Panc1 (cell line): ENCODE results near the gene LITAF. TPM values are rescaled to one million over a fixed set of nuclear protein-coding genes. Genes with fewer than 3 reads are reported as not detected.

Experiments
- ATAC-seq: fragments of 200-7000 bp; cut with Tn5 transposase; 2 replicates; pipeline ENCODE4 v1.9.1; 2020; ENCODE audit warnings: mild to moderate bottlenecking, moderate library complexity
- BruUV-seq: library from RNA; stranded (reverse); fragments of 400-500 nt; replicated peaks from 2 replicates; lab custom pipeline; 2021; lab: Mats Ljungman, UMichigan
- CTCF ChIA-PET: fragments of 300-600 bp; sonication (Branson Sonifier 250); formaldehyde crosslinking; loops from one replicate; lab custom pipeline; 2022; ENCODE audit warnings: antibody characterized with exemption; lab: Charles Lee
- POLR2A ChIA-PET: fragments of 300-600 bp; sonication (Branson Sonifier 250); formaldehyde crosslinking; loops from one replicate; lab custom pipeline; 2022; ENCODE audit warnings: antibody characterized with exemption; lab: Charles Lee
- DNase-seq: peaks from one replicate; pipeline ENCODE4 v3.0.0-alpha.2; 2010; ENCODE audit warnings: low read depth, low spot score
- H3K27ac ChIP-seq: 2 replicates; pipeline ENCODE4 v1.5.1; 2011; ENCODE audit warnings: mild to moderate bottlenecking, low read length, inconsistent platforms
- H3K27me3 ChIP-seq: fragments of 200-500 bp; sonication (Bioruptor generic); 2 replicates; pipeline ENCODE4 v1.6.0; 2014; ENCODE audit warnings: low read length, inconsistent platforms; ENCODE audit not compliant: control insufficient read depth, insufficient read depth
- H3K36me3 ChIP-seq: fragments of 200-500 bp; sonication (Bioruptor generic); 2 replicates; pipeline ENCODE4 v1.5.1; 2014; ENCODE audit warnings: inconsistent platforms, mild to moderate bottlenecking, low read length, moderate library complexity; ENCODE audit not compliant: control insufficient read depth, insufficient read depth
- H3K4me1 ChIP-seq: 2 replicates; pipeline ENCODE4 v1.5.1; 2011; ENCODE audit warnings: inconsistent platforms, mild to moderate bottlenecking, low read length, moderate library complexity; ENCODE audit not compliant: control insufficient read depth, insufficient read depth
- H3K4me3 ChIP-seq, 2 experiments: 2 replicates each; pipeline ENCODE4 v1.5.1; 2011 to 2012; ENCODE audit warnings: low read depth in 2 of 2, low read length in 2 of 2, mild to moderate bottlenecking in 2 of 2, inconsistent platforms in 1 of 2, moderate library complexity in 1 of 2
- H3K9me3 ChIP-seq: fragments of 200-500 bp; sonication (Bioruptor generic); 2 replicates; pipeline ENCODE4 v1.5.1; 2014; ENCODE audit warnings: low read depth, mild to moderate bottlenecking, inconsistent platforms, low read length, moderate library complexity; ENCODE audit not compliant: control insufficient read depth, insufficient read depth
- CTCF ChIP-seq: fragments of 450-650 bp; IDR thresholded peaks from 2 replicates; pipeline ENCODE4 v1.5.1; 2017; ENCODE audit warnings: mild to moderate bottlenecking
- POLR2AphosphoS5 ChIP-seq: IDR thresholded peaks from 2 replicates; pipeline ENCODE4 v1.6.1; 2012; ENCODE audit warnings: mild to moderate bottlenecking, low read depth, low read length, moderate library complexity
- REST ChIP-seq, 2 experiments: IDR thresholded peaks; 2 replicates each; pipeline ENCODE4 v1.6.1; 2011 to 2012; ENCODE audit warnings: low read depth in 2 of 2, control low read depth in 1 of 2, low read length in 1 of 2, mild to moderate bottlenecking in 1 of 2, moderate library complexity in 1 of 2; ENCODE audit not compliant: insufficient read depth in 1 of 2
- SIN3A ChIP-seq: IDR thresholded peaks from 2 replicates; pipeline ENCODE4 v1.6.1; 2012; ENCODE audit warnings: low read depth, mild to moderate bottlenecking, low read length, moderate library complexity, borderline replicate concordance; ENCODE audit not compliant: insufficient read depth
- TCF7L2 ChIP-seq: IDR thresholded peaks from 2 replicates; pipeline ENCODE4 v1.6.1; 2011; ENCODE audit warnings: mild to moderate bottlenecking, low read depth, low read length, inconsistent platforms
- in situ Hi-C: cut with HindIII; loops from 2 replicates; pipeline ENCODE4 v1.10.0; 2016; ENCODE audit warnings: low sequenced_read_pairs, low pct_unique_long_range_greater_than_20kb
- intact Hi-C: fragments of 100-400 bp; cut with micrococcal nuclease; formaldehyde crosslinking; loops from one replicate; pipeline ENCODE4 v1.10.0; 2022; ENCODE audit not compliant: unreplicated experiment
- total RNA-seq: library from RNA; stranded (reverse); gene quantifications from one replicate; pipeline ENCODE4 v1.2.1, GENCODE V29; 2021; ENCODE audit not compliant: unreplicated experiment

LITAF gene
- total RNA-seq, 1 experiment from 2014 or later = 85.2 TPM

- ChIA-PET CTCF (no interaction called here), POLR2A (no interaction called here)
- Histone ChIP-seq H3K36me3 (no peaks in the 10 kb centered on the region), H3K27ac (no peak overlapping the region), H3K9me3 (no peaks in the 10 kb centered on the region), H3K4me1 (no peaks in the 10 kb centered on the region; the same call in 1 of the 2 replicates), H3K27me3 (no peaks in the 10 kb centered on the region), H3K4me3 (no peak overlapping the region)
- ATAC-seq = no peak
- in situ Hi-C loops (no loop called here), intact Hi-C loops (no loop called here)
- BruUV-seq = no TSS peak
- TF ChIP-seq REST (IDR thresholded peaks at IDR 0.05; ENCODE audit: insufficient read depth in 1 of 2, low read depth in 2 of 2, low read length in 1 of 2) (no peak), POLR2AphosphoS5 (no peak), SIN3A (no peak), TCF7L2 (no peak), CTCF (no peak)
- DNase-seq = no peak
Observed at GRCh38 chr16:11610580-11610979, 23.9 kb upstream of the LITAF start.

GRCh38 chr16:11610121-11610505 lies 23.4 kb upstream of the LITAF start:
- in situ Hi-C loops = no loop called here
- H3K36me3 ChIP-seq = no peaks in the 10 kb centered on the region
- ChIA-PET POLR2A (interaction anchor here (0.5 kb wide), 1 partner anchor 33 kb away, joined by 4 read pairs; no protein-coding TSS in a partner anchor), CTCF (no interaction called here)
- BruUV-seq = no TSS peak
- no peaks in the 10 kb centered on the region; the same call in 1 of the 2 replicates for H3K4me1 ChIP-seq
- TF ChIP-seq REST (IDR thresholded peaks at IDR 0.05; ENCODE audit: insufficient read depth in 1 of 2, low read depth in 2 of 2, low read length in 1 of 2) (no peak), SIN3A (no peak), POLR2AphosphoS5 (no peak), TCF7L2 (no peak), CTCF (no peak)
- intact Hi-C loops = no loop called here
- no peak for ATAC-seq
- no peaks in the 10 kb centered on the region for H3K27me3 ChIP-seq
- no peak overlapping the region for H3K4me3 ChIP-seq
- no peak for DNase-seq
- H3K9me3 ChIP-seq = no peaks in the 10 kb centered on the region
- no peak overlapping the region for H3K27ac ChIP-seq
